ENCODE measurements around the gene CCDC34.

The CCDC34 gene

GRCh38 chr11:27409742-27410141 lies 46.7 kb upstream of the CCDC34 start:
- DNase-seq, result no peak
- H2BK12ac ChIP-seq (ENCODE audit: low read length in 2 of 2), result no peak overlapping the region
- 87% methylated on average over 1 of the region's 2 CpGs for WGBS
- H3K36me3 ChIP-seq (ENCODE audit: control insufficient read depth in 1 of 2, insufficient read depth in 2 of 2, low read depth in 1 of 2, low read length in 2 of 2), result no peaks in the 10 kb centered on the region
- no peaks in the 10 kb centered on the region for H3K4me1 ChIP-seq (ENCODE audit: control insufficient read depth, insufficient read depth, low read depth, low read length)
- H2BK120ac ChIP-seq (ENCODE audit: low read depth, low read length), result no peak overlapping the region
- no peak overlapping the region for H4K8ac ChIP-seq (ENCODE audit: low read length)
- no peak overlapping the region for H2BK5ac ChIP-seq (ENCODE audit: low read depth, low read length, poor library complexity, severe bottlenecking)
- H3K4ac ChIP-seq (ENCODE audit: low read depth in 1 of 2, low read length in 2 of 2), result no peak overlapping the region
- no peak overlapping the region for H2AFZ ChIP-seq (ENCODE audit: low read depth, low read length)
- no peak overlapping the region for H3K4me2 ChIP-seq (ENCODE audit: low read length, poor library complexity, severe bottlenecking)
- H3K23ac ChIP-seq (ENCODE audit: low read length in 2 of 2), result no peak overlapping the region
- no peaks in the 10 kb centered on the region for H3K9me3 ChIP-seq (ENCODE audit: control insufficient read depth, low read length)
- H3K27me3 ChIP-seq (ENCODE audit: control insufficient read depth in 1 of 2, insufficient read depth in 1 of 2, low read length in 2 of 2), result no peaks in the 10 kb centered on the region
- no peak overlapping the region for H2BK15ac ChIP-seq (ENCODE audit: low read depth, poor library complexity, severe bottlenecking)
- H4K91ac ChIP-seq (ENCODE audit: low read length), result no peak overlapping the region
- no peak overlapping the region for H3K4me3 ChIP-seq (ENCODE audit: insufficient read depth in 1 of 2, low read depth in 1 of 2, low read length in 2 of 2)
- no peak overlapping the region for H3K27ac ChIP-seq (ENCODE audit: low read length, poor library complexity, severe bottlenecking)
- H3K9ac ChIP-seq (ENCODE audit: low read length), result no peak overlapping the region
- peaks cover 25% of the 10 kb centered on the region for H3K79me1 ChIP-seq (replicated peaks; ENCODE audit: low read length, poor library complexity, severe bottlenecking)
- H3K18ac ChIP-seq (ENCODE audit: low read depth in 1 of 2, low read length in 2 of 2), result no peak overlapping the region
- H2AK5ac ChIP-seq (ENCODE audit: low read length, severe bottlenecking), result no peak overlapping the region
- H3K14ac ChIP-seq (ENCODE audit: low read length in 2 of 2), result no peak overlapping the region

GRCh38 chr11:27409049-27409448 lies 46.0 kb upstream of the CCDC34 start:
- H4K8ac ChIP-seq (ENCODE audit: low read length), result no peak overlapping the region
- H3K18ac ChIP-seq (ENCODE audit: low read depth in 1 of 2, low read length in 2 of 2), result no peak overlapping the region
- no peaks in the 10 kb centered on the region for H3K27me3 ChIP-seq (ENCODE audit: control insufficient read depth in 1 of 2, insufficient read depth in 1 of 2, low read length in 2 of 2)

GRCh38 chr11:27408246-27408800 lies 45.3 kb upstream of the CCDC34 start:
- H3K18ac ChIP-seq (ENCODE audit: low read depth in 1 of 2, low read length in 2 of 2), result no peak overlapping the region
- 100% methylated on average over 2 of the region's 2 CpGs for WGBS
- no peak overlapping the region for H3K23ac ChIP-seq (ENCODE audit: low read length in 2 of 2)
- H4K91ac ChIP-seq (ENCODE audit: low read length), result no peak overlapping the region
- no peak overlapping the region for H2BK15ac ChIP-seq (ENCODE audit: low read depth, poor library complexity, severe bottlenecking)
- H2AFZ ChIP-seq (ENCODE audit: low read depth, low read length), result no peak overlapping the region
- H3K79me1 ChIP-seq (replicated peaks; ENCODE audit: low read length, poor library complexity, severe bottlenecking), result peaks cover 26% of the 10 kb centered on the region
- H3K36me3 ChIP-seq (ENCODE audit: control insufficient read depth in 1 of 2, insufficient read depth in 2 of 2, low read depth in 1 of 2, low read length in 2 of 2), result no peaks in the 10 kb centered on the region
- H3K4me3 ChIP-seq (ENCODE audit: insufficient read depth in 1 of 2, low read depth in 1 of 2, low read length in 2 of 2), result no peak overlapping the region
- H3K4me1 ChIP-seq (ENCODE audit: control insufficient read depth, insufficient read depth, low read depth, low read length), result no peaks in the 10 kb centered on the region
- H3K4ac ChIP-seq (ENCODE audit: low read depth in 1 of 2, low read length in 2 of 2), result no peak overlapping the region
- H3K27me3 ChIP-seq (ENCODE audit: control insufficient read depth in 1 of 2, insufficient read depth in 1 of 2, low read length in 2 of 2), result no peaks in the 10 kb centered on the region
- H3K27ac ChIP-seq (ENCODE audit: low read length, poor library complexity, severe bottlenecking), result no peak overlapping the region
- H2BK12ac ChIP-seq (ENCODE audit: low read length in 2 of 2), result no peak overlapping the region
- H2BK120ac ChIP-seq (ENCODE audit: low read depth, low read length), result no peak overlapping the region
- no peak for DNase-seq
- no peak overlapping the region for H3K9ac ChIP-seq (ENCODE audit: low read length)
- H4K8ac ChIP-seq (ENCODE audit: low read length), result no peak overlapping the region
- H3K14ac ChIP-seq (ENCODE audit: low read length in 2 of 2), result no peak overlapping the region
- H2BK5ac ChIP-seq (ENCODE audit: low read depth, low read length, poor library complexity, severe bottlenecking), result no peak overlapping the region
- H3K9me3 ChIP-seq (ENCODE audit: control insufficient read depth, low read length), result no peaks in the 10 kb centered on the region
- H2AK5ac ChIP-seq (ENCODE audit: low read length, severe bottlenecking), result no peak overlapping the region
- no peak overlapping the region for H3K4me2 ChIP-seq (ENCODE audit: low read length, poor library complexity, severe bottlenecking)

More at GRCh38 chr11:27409049-27409448, 46.0 kb upstream of the CCDC34 start:
- Histone ChIP-seq H2BK120ac (ENCODE audit: low read depth, low read length) (no peak overlapping the region), H3K36me3 (ENCODE audit: control insufficient read depth in 1 of 2, insufficient read depth in 2 of 2, low read depth in 1 of 2, low read length in 2 of 2) (no peaks in the 10 kb centered on the region), H2AFZ (ENCODE audit: low read depth, low read length) (no peak overlapping the region), H3K9me3 (ENCODE audit: control insufficient read depth, low read length) (no peaks in the 10 kb centered on the region), H3K79me1 (replicated peaks; ENCODE audit: low read length, poor library complexity, severe bottlenecking) (peaks cover 28% of the 10 kb centered on the region), H2BK12ac (ENCODE audit: low read length in 2 of 2) (no peak overlapping the region), H3K23ac (ENCODE audit: low read length in 2 of 2) (no peak overlapping the region), H2AK5ac (ENCODE audit: low read length, severe bottlenecking) (no peak overlapping the region), H3K4ac (ENCODE audit: low read depth in 1 of 2, low read length in 2 of 2) (no peak overlapping the region), H4K91ac (ENCODE audit: low read length) (no peak overlapping the region), H3K27ac (ENCODE audit: low read length, poor library complexity, severe bottlenecking) (no peak overlapping the region), H3K4me2 (ENCODE audit: low read length, poor library complexity, severe bottlenecking) (no peak overlapping the region), H3K14ac (ENCODE audit: low read length in 2 of 2) (no peak overlapping the region), H3K4me3 (ENCODE audit: insufficient read depth in 1 of 2, low read depth in 1 of 2, low read length in 2 of 2) (no peak overlapping the region), H2BK15ac (ENCODE audit: low read depth, poor library complexity, severe bottlenecking) (no peak overlapping the region), H2BK5ac (ENCODE audit: low read depth, low read length, poor library complexity, severe bottlenecking) (no peak overlapping the region), H3K4me1 (ENCODE audit: control insufficient read depth, insufficient read depth, low read depth, low read length) (no peaks in the 10 kb centered on the region), H3K9ac (ENCODE audit: low read length) (no peak overlapping the region)
- no peak for DNase-seq

- Histone ChIP-seq H2BK120ac (ENCODE audit: low read depth, low read length) (no peak overlapping the region), H3K9me3 (ENCODE audit: control insufficient read depth, low read length) (no peaks in the 10 kb centered on the region), H3K27ac (ENCODE audit: low read length, poor library complexity, severe bottlenecking) (no peak overlapping the region), H3K18ac (ENCODE audit: low read depth in 1 of 2, low read length in 2 of 2) (no peak overlapping the region), H2BK5ac (ENCODE audit: low read depth, low read length, poor library complexity, severe bottlenecking) (no peak overlapping the region), H3K4me2 (ENCODE audit: low read length, poor library complexity, severe bottlenecking) (no peak overlapping the region), H3K79me1 (replicated peaks; ENCODE audit: low read length, poor library complexity, severe bottlenecking) (peaks cover 31% of the 10 kb centered on the region), H4K8ac (ENCODE audit: low read length) (no peak overlapping the region), H2AFZ (ENCODE audit: low read depth, low read length) (no peak overlapping the region), H3K36me3 (ENCODE audit: control insufficient read depth in 1 of 2, insufficient read depth in 2 of 2, low read depth in 1 of 2, low read length in 2 of 2) (peaks cover 0 to 3% of the 10 kb centered on the region in 2 experiments), H2AK5ac (ENCODE audit: low read length, severe bottlenecking) (no peak overlapping the region), H2BK12ac (ENCODE audit: low read length in 2 of 2) (no peak overlapping the region), H3K4ac (ENCODE audit: low read depth in 1 of 2, low read length in 2 of 2) (no peak overlapping the region), H3K27me3 (ENCODE audit: control insufficient read depth in 1 of 2, insufficient read depth in 1 of 2, low read length in 2 of 2) (no peaks in the 10 kb centered on the region), H3K14ac (ENCODE audit: low read length in 2 of 2) (no peak overlapping the region), H3K9ac (ENCODE audit: low read length) (no peak overlapping the region), H3K23ac (ENCODE audit: low read length in 2 of 2) (no peak overlapping the region), H2BK15ac (ENCODE audit: low read depth, poor library complexity, severe bottlenecking) (no peak overlapping the region), H3K4me1 (ENCODE audit: control insufficient read depth, insufficient read depth, low read depth, low read length) (no peaks in the 10 kb centered on the region), H4K91ac (ENCODE audit: low read length) (no peak overlapping the region), H3K4me3 (ENCODE audit: insufficient read depth in 1 of 2, low read depth in 1 of 2, low read length in 2 of 2) (no peak overlapping the region)
- DNase-seq, result no peak
- WGBS, result 86% methylated on average over 2 of the region's 3 CpGs
Measured at GRCh38 chr11:27406498-27407354, 43.7 kb upstream of the CCDC34 start.
